Fibroblast of lung (primary cell): Measurements from ENCODE around the gene DUS1L.

Experiments used
- CTCF ChIP-seq, 2 donors: IDR thresholded peaks in 1 of 2; conservative IDR thresholded peaks in 1 of 2; 1 replicate in 1 of 2; 2 replicates in 1 of 2; pipeline ENCODE4 v1.5.1; 2011 to 2012; ENCODE audit warnings: low read length in 2 of 2, control low read depth in 1 of 2, inconsistent platforms in 1 of 2, low read depth in 1 of 2, mild to moderate bottlenecking in 1 of 2
- EZH2 ChIP-seq: IDR thresholded peaks from 2 replicates; pipeline ENCODE4 v1.5.1; 2012; ENCODE audit warnings: low read length, control low read depth, mild to moderate bottlenecking; ENCODE audit errors: missing control alignments

GRCh38 chr17:82008941-82009405 is 56.6 kb downstream of the DUS1L start:
- TF ChIP-seq CTCF (conservative IDR thresholded peaks at IDR 0.05 in 1 of 2, IDR thresholded peaks at IDR 0.05 in 1 of 2; ENCODE audit: low read depth in 1 of 2, low read length in 2 of 2) (no peak), EZH2 (no peak)
